IMR-90 (cell line): ENCODE results near the gene RBFOX1. TPM values are rescaled to one million over a fixed set of nuclear protein-coding genes. Genes with fewer than 3 reads are reported as not detected.

Experiments used
- ATAC-seq: fragments of 200-7000 bp; cut with Tn5 transposase; 2 replicates; pipeline ENCODE4 v1.9.1; 2020; ENCODE audit warnings: low read depth, mild to moderate bottlenecking, moderate library complexity
- BruUV-seq: library from RNA; stranded (reverse); fragments of 400-500 nt; replicated peaks from 2 replicates; lab custom pipeline; 2021; lab: Mats Ljungman, UMichigan
- CTCF ChIA-PET: fragments of 300-600 bp; formaldehyde crosslinking; extraction: SDS; loops from one replicate; lab custom pipeline; 2021; ENCODE audit warnings: antibody characterized with exemption; lab: Yijun Ruan, JAX
- POLR2A ChIA-PET: fragments of 300-600 bp; sonication (Branson Sonifier 250); formaldehyde crosslinking; loops from one replicate; lab custom pipeline; 2022; ENCODE audit warnings: antibody characterized with exemption; ENCODE audit not compliant: unreplicated experiment; lab: Charles Lee
- DNase-seq: peaks from one replicate; pipeline ENCODE4 v3.0.0; 2013
- H2AFZ ChIP-seq: replicated peaks from 2 replicates; pipeline ENCODE3; 2013; ENCODE audit warnings: low read length, mild to moderate bottlenecking; ENCODE audit not compliant: poor library complexity
- H2AK5ac ChIP-seq: 2 replicates; pipeline ENCODE4 v1.6.1; 2013; ENCODE audit warnings: low read depth, low read length, inconsistent platforms
- H2AK9ac ChIP-seq: replicated peaks from 2 replicates; pipeline ENCODE3; 2013; ENCODE audit warnings: mild to moderate bottlenecking, low read depth, low read length, moderate library complexity; ENCODE audit not compliant: poor library complexity
- H2BK120ac ChIP-seq: 2 replicates; pipeline ENCODE4 v1.6.1; 2013; ENCODE audit warnings: low read depth, low read length, inconsistent platforms
- H2BK15ac ChIP-seq: 3 replicates; pipeline ENCODE4 v1.6.1; 2013; ENCODE audit warnings: low read depth, low read length, inconsistent platforms
- H2BK20ac ChIP-seq: 2 replicates; pipeline ENCODE4 v1.6.1; 2013; ENCODE audit warnings: low read depth, mild to moderate bottlenecking, inconsistent platforms, low read length, moderate library complexity
- H2BK5ac ChIP-seq: 2 replicates; pipeline ENCODE4 v1.6.1; 2013; ENCODE audit warnings: mild to moderate bottlenecking, low read depth, low read length, inconsistent platforms; ENCODE audit not compliant: poor library complexity, severe bottlenecking
- H3K14ac ChIP-seq: replicated peaks from 2 replicates; pipeline ENCODE4 v1.6.1; 2013; ENCODE audit warnings: low read depth, low read length, inconsistent platforms
- H3K18ac ChIP-seq: 2 replicates; pipeline ENCODE4 v1.6.1; 2013; ENCODE audit warnings: low read depth, low read length, control low read depth
- H3K23ac ChIP-seq: 2 replicates; pipeline ENCODE4 v1.6.1; 2013; ENCODE audit warnings: low read depth, low read length, inconsistent platforms
- H3K27ac ChIP-seq: 2 replicates; pipeline ENCODE4 v1.5.1; 2013; ENCODE audit warnings: mild to moderate bottlenecking, control low read depth, low read length; ENCODE audit not compliant: insufficient read depth
- H3K27me3 ChIP-seq: 2 replicates; pipeline ENCODE4 v1.6.1; 2013; ENCODE audit warnings: low read length; ENCODE audit not compliant: control insufficient read depth, insufficient read depth
- H3K36me3 ChIP-seq: 2 replicates; pipeline ENCODE4 v1.6.1; 2013; ENCODE audit warnings: low read length, mixed read lengths; ENCODE audit not compliant: control insufficient read depth, insufficient read depth
- H3K4ac ChIP-seq: 2 replicates; pipeline ENCODE4 v1.6.1; 2013; ENCODE audit warnings: low read depth, low read length, inconsistent platforms
- H3K4me1 ChIP-seq: 2 replicates; pipeline ENCODE4 v1.6.1; 2013; ENCODE audit warnings: low read length, mixed read lengths; ENCODE audit not compliant: control insufficient read depth, insufficient read depth
- H3K4me2 ChIP-seq: 2 replicates; pipeline ENCODE4 v1.6.1; 2013; ENCODE audit warnings: low read depth, mild to moderate bottlenecking, control low read depth, low read length, moderate library complexity
- H3K4me3 ChIP-seq: 2 replicates; pipeline ENCODE4 v1.5.1; 2013; ENCODE audit warnings: low read depth, mild to moderate bottlenecking, control low read depth, low read length, moderate library complexity; ENCODE audit not compliant: insufficient read depth
- H3K56ac ChIP-seq: 2 replicates; pipeline ENCODE4 v1.6.1; 2013; ENCODE audit warnings: low read length, inconsistent platforms; ENCODE audit not compliant: insufficient read depth; ENCODE audit errors: extremely low read depth
- H3K79me1 ChIP-seq, 2 experiments: 2 replicates each; pipeline ENCODE4 v1.6.1; 2013; ENCODE audit warnings: low read length in 2 of 2, inconsistent platforms in 1 of 2, low read depth in 1 of 2
- H3K9ac ChIP-seq: 2 replicates; pipeline ENCODE4 v1.6.1; 2013; ENCODE audit warnings: low read depth, low read length, control low read depth
- H3K9me1 ChIP-seq: 2 replicates; pipeline ENCODE4 v1.6.1; 2013; ENCODE audit warnings: low read length, inconsistent platforms; ENCODE audit not compliant: insufficient read depth
- H3K9me3 ChIP-seq: 2 replicates; pipeline ENCODE4 v1.6.1; 2013; ENCODE audit warnings: low read length; ENCODE audit not compliant: control insufficient read depth, insufficient read depth
- H4K20me1 ChIP-seq: 2 replicates; pipeline ENCODE4 v1.6.1; 2013; ENCODE audit warnings: low read length, inconsistent platforms; ENCODE audit not compliant: insufficient read depth
- H4K5ac ChIP-seq: 2 replicates; pipeline ENCODE4 v1.6.1; 2013; ENCODE audit warnings: mild to moderate bottlenecking, low read depth, low read length, control low read depth
- H4K8ac ChIP-seq, 2 experiments: 2 replicates each; pipeline ENCODE4 v1.6.1; 2013; ENCODE audit warnings: low read depth in 2 of 2, low read length in 2 of 2, control low read depth in 1 of 2, inconsistent platforms in 1 of 2
- H4K91ac ChIP-seq: 2 replicates; pipeline ENCODE4 v1.6.1; 2013; ENCODE audit warnings: low read depth, low read length, inconsistent platforms; ENCODE audit not compliant: insufficient read depth
- CHD1 ChIP-seq: IDR thresholded peaks from 2 replicates; pipeline ENCODE4 v1.6.1; 2012; ENCODE audit warnings: low read depth, low read length, improper control_type of control experiment
- CTCF ChIP-seq: conservative IDR thresholded peaks from 2 replicates; pipeline ENCODE4 v1.5.1; 2012; ENCODE audit warnings: mild to moderate bottlenecking, low read depth, low read length, improper control_type of control experiment
- MAFK ChIP-seq: IDR thresholded peaks from 2 replicates; pipeline ENCODE4 v1.6.1; 2012; ENCODE audit warnings: low read depth, low read length, improper control_type of control experiment
- MAZ ChIP-seq: IDR thresholded peaks from 2 replicates; pipeline ENCODE4 v1.6.1; 2012; ENCODE audit warnings: low read depth, mild to moderate bottlenecking, low read length, improper control_type of control experiment, moderate library complexity, borderline replicate concordance
- WGBS, 2 experiments: methylation state at CpG; one replicate each; pipeline versions ENCODE4 v1.1.5 to v1.1.7; 2013; ENCODE audit warnings: missing lambda C conversion rate in 2 of 2; ENCODE audit not compliant: insufficient read length in 1 of 2; ENCODE audit errors: extremely low coverage in 2 of 2; 5-methylcytosine and 5-hydroxymethylcytosine counted together
- dilution Hi-C: fragments of 300-500 bp; cut with HindIII; formaldehyde crosslinking; loops from one replicate; pipeline ENCODE4 v1.14.3; 2018; ENCODE audit warnings: low sequenced_read_pairs; ENCODE audit not compliant: unreplicated experiment
- in situ Hi-C: fragments of 300-500 bp; cut with MboI; formaldehyde crosslinking; loops from 3 replicates; pipeline ENCODE4 v1.14.3; 2019; ENCODE audit warnings: low sequenced_read_pairs, inconsistent platforms, mixed read lengths
- intact Hi-C: fragments of 100-400 bp; cut with micrococcal nuclease; formaldehyde crosslinking; loops from 2 replicates; pipeline ENCODE4 v1.10.0; 2022
- polyA plus RNA-seq, 3 experiments: library from polyadenylated mRNA; depleted of rRNA; stranded (reverse); fragments of >200 nt; gene quantifications; 2 replicates each; pipeline ENCODE4 v1.2.3, GENCODE V29; 2012; ENCODE audit warnings: low replicate concordance in 1 of 3
- total RNA-seq: library from RNA; depleted of rRNA; stranded (reverse); fragments of >200 nt; gene quantifications from 2 replicates; pipeline ENCODE4 v1.2.3, GENCODE V29; 2012

Gene RBFOX1
- total and polyA plus RNA-seq, 2 of the 4 experiments (the other 2 are of a cell fraction), result not detected

GRCh38 chr16:7644176-7644575 lies 311.5 kb downstream of the RBFOX1 start:
- Histone ChIP-seq H2BK15ac (no peak overlapping the region), H3K9me3 (peaks cover 13% of the 10 kb centered on the region), H2BK120ac (no peak overlapping the region), H3K23ac (no peak overlapping the region), H2AFZ (no peak overlapping the region), H3K4ac (no peak overlapping the region), H2BK20ac (no peak overlapping the region), H3K14ac (no peak overlapping the region), H4K5ac (no peak overlapping the region), H3K79me1 (no peaks in the 10 kb centered on the region), H4K8ac (no peak overlapping the region), H3K18ac (no peak overlapping the region), H2AK9ac (no peak overlapping the region), H3K4me3 (no peak overlapping the region), H3K9ac (no peak overlapping the region), H2BK5ac (no peak overlapping the region), H3K36me3 (no peaks in the 10 kb centered on the region), H3K27ac (no peak overlapping the region), H3K56ac (no peak overlapping the region), H3K4me1 (no peaks in the 10 kb centered on the region), H4K20me1 (no peaks in the 10 kb centered on the region), H4K91ac (no peak overlapping the region), H3K4me2 (no peak overlapping the region), H3K27me3 (no peaks in the 10 kb centered on the region), H2AK5ac (no peak overlapping the region), H3K9me1 (no peaks in the 10 kb centered on the region)
- WGBS, 2 experiments, result no CpG with 5 or more reads among the region's 6 CpGs
- ATAC-seq (no peak), DNase-seq (no peak)
- CTCF ChIA-PET, result interaction anchor here (0.6 kb wide), 1 partner anchor 129 kb away, joined by 3 read pairs; no protein-coding TSS in a partner anchor
- dilution Hi-C loops (no loop called here), in situ Hi-C loops (no loop called here), intact Hi-C loops (no loop called here)
- POLR2A ChIA-PET, result no interaction called here
- BruUV-seq, result no TSS peak
- TF ChIP-seq MAZ (no peak), CHD1 (no peak), MAFK (no peak), CTCF (no peak)
